Left lung (tissue), 10 donors: ENCODE results near the gene VSTM2B. TPM values are rescaled to one million over a fixed set of nuclear protein-coding genes. Genes with fewer than 3 reads are reported as not detected.
A peak's percentile ranks its signal among the peaks of the same experiment; 100 is the strongest.

Experiments
- ATAC-seq: fragments of 200-7000 bp; cut with Tn5 transposase; one replicate; pipeline ENCODE4 v1.9.1; 2020; ENCODE audit warnings: moderate library complexity
- DNase-seq, 4 donors: peaks; one replicate each; pipeline ENCODE4 v3.0.0-alpha.2; 2013 to 2020
- H3K27ac ChIP-seq, 2 donors: fragments of 200-600 bp; sonication (generic) in 1 of 2; one replicate each; pipeline versions ENCODE4 v1.5.0 to v1.8.0; 2020 to 2021
- H3K27me3 ChIP-seq, 2 donors: fragments of 200-600 bp; sonication (generic) in 1 of 2; one replicate each; pipeline versions ENCODE4 v1.5.0 to v1.8.0; 2020 to 2021
- H3K36me3 ChIP-seq, 2 donors: fragments of 200-600 bp; sonication (generic) in 1 of 2; one replicate each; pipeline versions ENCODE4 v1.5.0 to v1.8.0; 2020 to 2021
- H3K4me1 ChIP-seq, 2 donors: fragments of 200-600 bp; one replicate each; pipeline ENCODE4 v1.8.0; 2021
- H3K4me3 ChIP-seq, 2 donors: fragments of 200-600 bp; sonication (generic) in 1 of 2; one replicate each; pipeline versions ENCODE4 v1.5.0 to v1.8.0; 2020 to 2021; ENCODE audit warnings: mild to moderate bottlenecking in 1 of 2
- H3K9me3 ChIP-seq, 2 donors: fragments of 200-600 bp; sonication (generic) in 1 of 2; one replicate each; pipeline versions ENCODE4 v1.5.0 to v1.8.0; 2020 to 2021
- intact Hi-C, 2 donors: fragments of 100-400 bp; cut with DNase I; formaldehyde crosslinking; loops; one replicate each; pipeline versions ENCODE4 v1.11.2 to v1.14.2; 2022
- polyA plus RNA-seq, 6 donors: library from polyadenylated mRNA; unstranded; fragments of 120-200 nt; gene quantifications; one replicate each; pipeline ENCODE4 v1.2.1, GENCODE V29; 2013; ENCODE audit not compliant: insufficient read length in 6 of 6
- total RNA-seq, 2 donors: library from RNA; stranded (reverse); fragmentation: NEBNext Ultra II Directional; extraction: Animal tissue kit (Norgen Biotek cat#: 25700); gene quantifications; one replicate each; pipeline ENCODE4 v1.2.1, GENCODE V29; 2021
- TF ChIP-seq, protein P1 (sequence below), 2 donors: fragments of 200-600 bp; sonication (generic) in 1 of 2; IDR thresholded peaks; one replicate each; pipeline versions ENCODE4 v1.5.0 to v1.8.0; 2021; ENCODE audit warnings: antibody characterized with exemption in 2 of 2
- donor health status: DM: no; HTN: yes; CAD: no.
- donor health status: DM: no; HTN: no; CAD: no.

The VSTM2B gene
- total and polyA plus RNA-seq, 8 donors = not detected

DNA sequence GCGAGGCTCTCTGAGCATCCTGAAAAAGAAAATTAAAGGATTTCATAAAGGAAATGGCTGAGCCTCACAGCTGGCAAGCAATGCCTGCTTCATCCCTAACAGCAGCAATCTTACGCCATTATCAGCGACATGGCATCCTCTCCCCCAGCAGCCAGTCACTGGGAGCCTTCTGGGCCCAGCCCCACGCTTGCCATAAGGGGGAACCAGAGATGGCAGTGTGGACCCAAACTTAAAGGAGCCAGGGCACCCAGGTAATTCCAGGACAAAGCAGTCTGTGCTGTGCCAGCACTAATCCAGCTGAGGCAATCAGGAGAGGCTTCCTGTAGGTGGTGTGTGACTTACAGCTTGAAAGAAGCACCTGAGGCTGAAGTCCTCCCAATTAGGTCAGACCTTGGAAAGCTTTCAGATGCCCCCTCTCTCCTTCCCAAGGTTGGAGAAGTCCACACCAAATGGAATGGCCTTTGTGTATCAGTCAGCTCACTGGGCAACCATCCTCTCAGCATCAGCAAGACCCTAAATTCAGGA, 10.3 kb downstream of the VSTM2B start:
- TF ChIP-seq, protein P1, sequence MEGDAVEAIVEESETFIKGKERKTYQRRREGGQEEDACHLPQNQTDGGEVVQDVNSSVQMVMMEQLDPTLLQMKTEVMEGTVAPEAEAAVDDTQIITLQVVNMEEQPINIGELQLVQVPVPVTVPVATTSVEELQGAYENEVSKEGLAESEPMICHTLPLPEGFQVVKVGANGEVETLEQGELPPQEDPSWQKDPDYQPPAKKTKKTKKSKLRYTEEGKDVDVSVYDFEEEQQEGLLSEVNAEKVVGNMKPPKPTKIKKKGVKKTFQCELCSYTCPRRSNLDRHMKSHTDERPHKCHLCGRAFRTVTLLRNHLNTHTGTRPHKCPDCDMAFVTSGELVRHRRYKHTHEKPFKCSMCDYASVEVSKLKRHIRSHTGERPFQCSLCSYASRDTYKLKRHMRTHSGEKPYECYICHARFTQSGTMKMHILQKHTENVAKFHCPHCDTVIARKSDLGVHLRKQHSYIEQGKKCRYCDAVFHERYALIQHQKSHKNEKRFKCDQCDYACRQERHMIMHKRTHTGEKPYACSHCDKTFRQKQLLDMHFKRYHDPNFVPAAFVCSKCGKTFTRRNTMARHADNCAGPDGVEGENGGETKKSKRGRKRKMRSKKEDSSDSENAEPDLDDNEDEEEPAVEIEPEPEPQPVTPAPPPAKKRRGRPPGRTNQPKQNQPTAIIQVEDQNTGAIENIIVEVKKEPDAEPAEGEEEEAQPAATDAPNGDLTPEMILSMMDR (IDR thresholded peaks at IDR 0.05) = no peak
- Histone ChIP-seq H3K4me3 (no peak overlapping the region), H3K36me3 (no peaks in the 10 kb centered on the region), H3K9me3 (no peaks in the 10 kb centered on the region), H3K4me1 (no peaks in the 10 kb centered on the region), H3K27ac (no peak overlapping the region), H3K27me3 (peaks cover 0 to 72% of the 10 kb centered on the region in 2 donors)
- DNase-seq (peak in 1 of 4 donors; percentile 4), ATAC-seq (no peak)
- intact Hi-C loops = no loop called here

DNA sequence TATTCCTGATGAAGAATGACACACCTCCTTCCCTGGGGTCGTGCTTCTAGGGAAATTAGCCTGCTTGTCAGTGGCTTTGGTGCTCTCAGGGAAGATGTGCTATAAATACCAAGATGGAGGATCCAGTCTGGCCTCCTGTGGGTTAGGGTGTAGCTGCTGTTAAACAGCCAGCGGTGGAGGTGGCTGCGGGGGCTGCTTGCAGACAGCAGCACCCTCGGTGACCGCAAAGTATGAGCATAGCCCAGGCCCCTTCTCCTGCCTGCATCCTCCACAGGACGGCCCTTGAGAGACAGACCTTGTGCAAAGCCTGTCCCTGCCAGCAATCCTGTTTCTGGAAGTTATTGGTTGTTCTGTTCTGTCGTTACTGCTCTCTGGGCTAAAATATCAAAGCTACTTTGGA, 11.4 kb downstream of the VSTM2B start:
- DNase-seq = no peak
- no peaks in the 10 kb centered on the region for H3K9me3 ChIP-seq
- H3K36me3 ChIP-seq = no peaks in the 10 kb centered on the region
- TF ChIP-seq, protein P1 (IDR thresholded peaks at IDR 0.05) = no peak
- no peaks in the 10 kb centered on the region for H3K4me1 ChIP-seq
- no peak for ATAC-seq
- intact Hi-C loops = no loop called here
- H3K4me3 ChIP-seq = no peak overlapping the region
- no peak overlapping the region for H3K27ac ChIP-seq
- peaks cover 0 to 61% of the 10 kb centered on the region in 2 donors for H3K27me3 ChIP-seq

DNA sequence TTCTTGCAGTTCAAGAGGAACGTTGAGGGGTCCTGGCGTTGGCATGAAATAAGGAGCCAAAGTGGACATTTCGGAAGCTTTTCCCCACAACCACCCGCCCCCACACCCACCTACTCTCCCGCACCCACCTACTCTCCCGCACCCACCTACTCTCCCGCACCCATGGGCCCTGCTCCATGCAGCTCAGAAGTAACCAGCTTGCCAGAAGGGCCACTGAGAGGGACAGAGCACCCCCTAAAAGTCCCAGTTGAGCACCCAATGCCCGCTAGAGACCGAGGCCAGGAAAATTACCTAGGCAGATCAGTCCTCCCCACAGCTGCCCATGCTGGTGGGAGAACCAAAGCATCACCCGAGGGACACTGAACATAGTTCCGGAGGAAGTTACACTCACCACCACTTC, 11.8 kb downstream of the VSTM2B start:
- intact Hi-C loops = no loop called here
- DNase-seq = peak in 1 of 4 donors; percentile 2
- TF ChIP-seq, protein P1 (IDR thresholded peaks at IDR 0.05) = no peak

GRCh38 chr19:29538146-29538545, 12.4 kb downstream of the VSTM2B start:
- Histone ChIP-seq H3K36me3 (no peaks in the 10 kb centered on the region), H3K4me3 (no peak overlapping the region), H3K27me3 (peaks cover 0 to 51% of the 10 kb centered on the region in 2 donors), H3K9me3 (no peaks in the 10 kb centered on the region), H3K27ac (no peak overlapping the region), H3K4me1 (no peaks in the 10 kb centered on the region)
- DNase-seq = no peak
- TF ChIP-seq, protein P1 (IDR thresholded peaks at IDR 0.05) = no peak
- ATAC-seq = no peak
- intact Hi-C loops = no loop called here

More for the DNA sequence above, 11.8 kb downstream of the VSTM2B start:
- H3K4me1 ChIP-seq = no peaks in the 10 kb centered on the region
- ATAC-seq = no peak
- no peak overlapping the region for H3K4me3 ChIP-seq
- no peaks in the 10 kb centered on the region for H3K9me3 ChIP-seq
- no peaks in the 10 kb centered on the region for H3K36me3 ChIP-seq
- H3K27ac ChIP-seq = no peak overlapping the region
- peaks cover 0 to 56% of the 10 kb centered on the region in 2 donors for H3K27me3 ChIP-seq

DNA sequence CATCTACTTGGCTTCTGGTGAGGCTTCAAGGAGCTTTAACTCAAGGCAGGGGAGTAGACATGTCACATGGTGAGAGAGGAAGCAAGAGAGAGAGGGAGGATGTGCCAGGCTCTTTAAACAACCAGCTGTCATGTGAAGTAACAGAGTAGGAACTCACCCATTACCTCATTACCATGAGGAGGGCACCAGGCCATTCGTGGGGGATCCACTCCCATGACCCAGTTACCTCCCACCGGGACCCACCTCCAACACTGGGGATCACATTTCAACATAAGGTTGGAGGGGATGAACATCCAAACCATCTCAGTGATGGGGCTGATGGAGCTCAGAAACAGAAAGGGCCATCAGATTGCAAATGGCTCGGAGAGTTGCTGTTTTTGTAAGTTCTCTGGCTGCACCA, 12.9 kb downstream of the VSTM2B start:
- no peak overlapping the region for H3K4me3 ChIP-seq
- H3K36me3 ChIP-seq = no peaks in the 10 kb centered on the region
- H3K4me1 ChIP-seq = no peaks in the 10 kb centered on the region
- peaks cover 0 to 46% of the 10 kb centered on the region in 2 donors for H3K27me3 ChIP-seq
- no peak overlapping the region for H3K27ac ChIP-seq
- ATAC-seq = no peak
- TF ChIP-seq, protein P1 (IDR thresholded peaks at IDR 0.05) = no peak
- peak in 1 of 4 donors; percentile 11 for DNase-seq
- intact Hi-C loops = no loop called here
- no peaks in the 10 kb centered on the region for H3K9me3 ChIP-seq
